GM12878 (cell line): ENCODE data around the gene GFPT1. TPM values are rescaled to one million over a fixed set of nuclear protein-coding genes. Genes with fewer than 3 reads are reported as not detected.

Source experiments
- ATAC-seq: fragments of 200-7000 bp; cut with Tn5 transposase; 3 replicates; pipeline ENCODE4 v1.9.1; 2020; ENCODE audit warnings: mild to moderate bottlenecking, moderate library complexity
- BruUV-seq: library from RNA; stranded (reverse); fragments of 400-500 nt; replicated peaks from 2 replicates; lab custom pipeline; 2021; lab: Mats Ljungman, UMichigan
- CTCF ChIA-PET: fragments of 300-600 bp; sonication (Branson Sonifier 250); formaldehyde crosslinking; extraction: SDS; loops from one replicate; lab custom pipeline; 2021; ENCODE audit warnings: inconsistent platforms; lab: Yijun Ruan, JAX
- POLR2A ChIA-PET: fragments of 350-600 bp; formaldehyde crosslinking; extraction: SDS; loops from one replicate; lab custom pipeline; 2021; ENCODE audit warnings: inconsistent platforms; lab: Charles Lee
- RAD21 ChIA-PET: fragments of 300-600 bp; sonication (Branson Sonifier 250); formaldehyde crosslinking; loops from one replicate; lab custom pipeline; 2023; ENCODE audit warnings: antibody characterized with exemption; ENCODE audit not compliant: unreplicated experiment; lab: Charles Lee
- SMC1A ChIA-PET: fragments of 300-600 bp; sonication (Branson Sonifier 250); formaldehyde crosslinking; loops from one replicate; lab custom pipeline; 2023; ENCODE audit not compliant: unreplicated experiment, uncharacterized antibody; lab: Charles Lee
- DNase-seq: peaks from one replicate; pipeline ENCODE4 v3.0.0-alpha.2; 2011; ENCODE audit warnings: low read depth, low spot score
- FAIRE-seq: peaks from 3 replicates; lab custom pipeline; 2011; peaks lifted over from hg19 to GRCh38; lab: Jason Lieb, UNC
- H2AFZ ChIP-seq: 2 replicates; pipeline ENCODE4 v1.6.0; 2011; ENCODE audit warnings: low read depth, low read length, control low read depth; ENCODE audit not compliant: control insufficient read depth
- H3K27ac ChIP-seq: 2 replicates; pipeline ENCODE4 v1.5.1; 2011; ENCODE audit warnings: control low read depth; ENCODE audit not compliant: control insufficient read depth, insufficient read depth
- H3K27me3 ChIP-seq, 2 experiments: replicated peaks in 1 of 2; 2 replicates each; pipeline versions ENCODE4 v1.6.0 to v1.6.1; 2011; ENCODE audit warnings: low read length in 1 of 2; ENCODE audit not compliant: control insufficient read depth in 2 of 2, insufficient read depth in 2 of 2
- H3K36me3 ChIP-seq, 2 experiments: 2 replicates each; pipeline ENCODE4 v1.5.1; 2011; ENCODE audit warnings: low read length in 1 of 2; ENCODE audit not compliant: control insufficient read depth in 2 of 2, insufficient read depth in 2 of 2
- H3K4me1 ChIP-seq: 2 replicates; pipeline ENCODE4 v1.6.1; 2011; ENCODE audit warnings: mild to moderate bottlenecking, low read length, moderate library complexity, mixed read lengths; ENCODE audit not compliant: control insufficient read depth, insufficient read depth
- H3K4me2 ChIP-seq: 2 replicates; pipeline ENCODE4 v1.6.0; 2011; ENCODE audit warnings: control low read depth; ENCODE audit not compliant: control insufficient read depth, insufficient read depth
- H3K4me3 ChIP-seq: fragments of 200-600 bp; sonication (generic); 2 replicates; pipeline ENCODE4 v1.5.1; 2016
- H3K79me2 ChIP-seq: 2 replicates; pipeline ENCODE4 v1.6.0; 2011; ENCODE audit warnings: low read length; ENCODE audit not compliant: control insufficient read depth, insufficient read depth
- H3K9ac ChIP-seq: 2 replicates; pipeline ENCODE4 v1.8.0; 2011; ENCODE audit warnings: low read length, control low read depth, mixed read lengths; ENCODE audit not compliant: control insufficient read depth, insufficient read depth
- H3K9me3 ChIP-seq: replicated peaks from 3 replicates; pipeline ENCODE4 v1.5.1; 2011; ENCODE audit warnings: mild to moderate bottlenecking, low read length; ENCODE audit not compliant: control insufficient read depth, insufficient read depth
- H4K20me1 ChIP-seq: 2 replicates; pipeline ENCODE4 v1.6.0; 2011; ENCODE audit not compliant: control insufficient read depth, insufficient read depth
- BHLHE40 ChIP-seq, 2 experiments: fragments of 450-650 bp in 1 of 2; IDR thresholded peaks; 2 replicates each; pipeline ENCODE4 v1.6.1; 2011 to 2017; ENCODE audit warnings: low read depth in 2 of 2, borderline replicate concordance in 1 of 2, improper control_type of control experiment in 1 of 2, low read length in 1 of 2, mild to moderate bottlenecking in 1 of 2
- EGR1 ChIP-seq, 2 experiments: IDR thresholded peaks; 1 replicate in 1 of 2; 2 replicates in 1 of 2; pipeline ENCODE4 v1.6.1; 2011 to 2012; ENCODE audit warnings: low read depth in 2 of 2, low read length in 2 of 2, borderline replicate concordance in 1 of 2, mild to moderate bottlenecking in 1 of 2, moderate library complexity in 1 of 2
- FOXM1 ChIP-seq: IDR thresholded peaks from 2 replicates; pipeline ENCODE4 v1.6.1; 2012; ENCODE audit warnings: low read depth, mild to moderate bottlenecking, inconsistent platforms, low read length, moderate library complexity
- MLLT1 ChIP-seq: fragments of 450-650 bp; IDR thresholded peaks from 2 replicates; pipeline ENCODE4 v1.6.1; 2016; ENCODE audit warnings: mild to moderate bottlenecking
- NFYB ChIP-seq: IDR thresholded peaks from 2 replicates; pipeline ENCODE4 v1.6.1; 2011; ENCODE audit warnings: low read depth, mild to moderate bottlenecking, low read length, improper control_type of control experiment, moderate library complexity; ENCODE audit not compliant: insufficient read depth
- NR2C2 ChIP-seq: IDR thresholded peaks from 2 replicates; pipeline ENCODE4 v1.6.1; 2011; ENCODE audit warnings: borderline replicate concordance, low read depth; ENCODE audit not compliant: control insufficient read depth, insufficient read length
- NR2F1 ChIP-seq: fragments of 450-650 bp; conservative IDR thresholded peaks from 2 replicates; pipeline ENCODE4 v1.6.1; 2017; ENCODE audit warnings: mild to moderate bottlenecking
- PAX5 ChIP-seq: IDR thresholded peaks from 2 replicates; pipeline ENCODE4 v1.6.1; 2011; ENCODE audit warnings: low read depth, low read length, borderline replicate concordance
- PBX3 ChIP-seq: IDR thresholded peaks from 2 replicates; pipeline ENCODE4 v1.6.1; 2011; ENCODE audit warnings: mild to moderate bottlenecking, low read depth, low read length, moderate library complexity; ENCODE audit not compliant: insufficient replicate concordance
- POLR2A ChIP-seq: IDR thresholded peaks from 2 replicates; pipeline ENCODE4 v1.6.1; 2011; ENCODE audit warnings: low read depth, mild to moderate bottlenecking, low read length
- POLR2AphosphoS5 ChIP-seq: IDR thresholded peaks from 2 replicates; pipeline ENCODE4 v1.6.1; 2011; ENCODE audit warnings: mild to moderate bottlenecking, low read length, inconsistent platforms
- POU2F2 ChIP-seq: IDR thresholded peaks from 3 replicates; pipeline ENCODE4 v1.6.1; 2011; ENCODE audit warnings: low read depth, mild to moderate bottlenecking, low read length, borderline replicate concordance
- PRDM15 ChIP-seq: fragments of 450-650 bp; formaldehyde crosslinking; IDR thresholded peaks from 2 replicates; pipeline ENCODE4 v1.4.0; 2020; ENCODE audit warnings: mild to moderate bottlenecking, moderate library complexity
- RBBP5 ChIP-seq: fragments of 200-600 bp; sonication (generic); conservative IDR thresholded peaks from 2 replicates; pipeline ENCODE4 v1.6.1; 2016
- SMC3 ChIP-seq: IDR thresholded peaks from 2 replicates; pipeline ENCODE4 v1.6.1; 2011; ENCODE audit warnings: low read length, improper control_type of control experiment, borderline replicate concordance
- STAT1 ChIP-seq: fragments of 450-650 bp; conservative IDR thresholded peaks from 2 replicates; pipeline ENCODE4 v1.6.1; 2014; ENCODE audit warnings: antibody characterized with exemption, mild to moderate bottlenecking
- USF1 ChIP-seq: IDR thresholded peaks from 2 replicates; pipeline ENCODE4 v1.6.1; 2011; ENCODE audit warnings: borderline replicate concordance, low read depth, mild to moderate bottlenecking, moderate library complexity, mixed read lengths, low read length; ENCODE audit not compliant: insufficient read depth; ENCODE audit errors: extremely low read length
- ZZZ3 ChIP-seq: IDR thresholded peaks from 2 replicates; pipeline ENCODE4 v1.6.1; 2011; ENCODE audit warnings: low read depth; ENCODE audit not compliant: control insufficient read depth, insufficient read length
- in situ Hi-C: fragments of 300-500 bp; cut with MboI; formaldehyde crosslinking; loops from 9 replicates; pipeline ENCODE4 v1.14.3; 2018; ENCODE audit warnings: mixed read lengths
- intact Hi-C: fragments of 100-400 bp; cut with micrococcal nuclease; formaldehyde crosslinking; loops from one replicate; pipeline ENCODE4 v1.14.2; 2022; ENCODE audit not compliant: unreplicated experiment
- polyA plus RNA-seq, 11 experiments: library from polyadenylated mRNA; depleted of rRNA in 4 of 11; unstranded in 6 of 11; stranded (reverse) in 5 of 11; fragments of >200 nt; fragmentation: Nextera tagmentation in 4 of 11; fragmentation: Illumina TruSeq in 1 of 11; extraction: Ambion mirVana in 4 of 11; extraction: Trizol in 1 of 11; gene quantifications; 1 replicate in 1 of 11; 2 replicates in 10 of 11; pipeline versions ENCODE4 v1.2.1 to v1.2.3, GENCODE V29; 2011 to 2016; ENCODE audit warnings: inconsistent platforms in 2 of 11, missing spikeins in 2 of 11, low read depth in 1 of 11
- total RNA-seq, 4 experiments: library from RNA; depleted of rRNA in 3 of 4; stranded (reverse); fragments of >200 nt in 3 of 4; fragmentation: Illumina TruSeq in 1 of 4; extraction: Trizol in 1 of 4; gene quantifications; 2 replicates each; pipeline versions ENCODE4 v1.2.1 to v1.2.3, GENCODE V29; 2013 to 2021

Gene GFPT1
- total and polyA plus RNA-seq, 10 of the 15 experiments (the other 5 are each of a cell fraction or from before 2014, with no cell fraction given), result 10.1 to 95.2 (median 24.5) TPM

- no peaks in the 10 kb centered on the region for H4K20me1 ChIP-seq
- TF ChIP-seq PAX5 (no peak), POLR2A (no peak), STAT1 (no peak), PRDM15 (CRISPR knock-in tag) (no peak), PBX3 (no peak), BHLHE40 (IDR thresholded peaks at IDR 0.05; ENCODE audit: borderline replicate concordance in 1 of 2, low read depth in 2 of 2, low read length in 1 of 2) (no peak), MLLT1 (no peak), FOXM1 (no peak), POU2F2 (no peak), SMC3 (no peak), ZZZ3 (no peak), POLR2AphosphoS5 (no peak), NFYB (no peak), RBBP5 (no peak), NR2F1 (no peak), EGR1 (IDR thresholded peaks at IDR 0.05; ENCODE audit: borderline replicate concordance in 1 of 2, low read depth in 2 of 2, low read length in 2 of 2) (no peak), USF1 (no peak), NR2C2 (no peak)
Observed at GRCh38 chr2:69291004-69291650, 95.9 kb downstream of the GFPT1 start.

More at GRCh38 chr2:69291004-69291650, 95.9 kb downstream of the GFPT1 start:
- H3K9me3 ChIP-seq, result no peaks in the 10 kb centered on the region
- in situ Hi-C loops (no loop called here), intact Hi-C loops (no loop called here)
- no peak overlapping the region for H3K27ac ChIP-seq
- ChIA-PET POLR2A (no interaction called here), SMC1A (interaction anchor here (1.3 kb wide), 1 partner anchor 20 kb away, joined by 3 read pairs; no protein-coding TSS in a partner anchor), RAD21 (no interaction called here), CTCF (no interaction called here)
- no peak overlapping the region for H2AFZ ChIP-seq
- ATAC-seq (no peak), DNase-seq (no peak), FAIRE-seq (no peak)
- no peaks in the 10 kb centered on the region for H3K36me3 ChIP-seq
- H3K27me3 ChIP-seq, result peaks cover 0 to 7% of the 10 kb centered on the region in 2 experiments; a peak in 1 of 4 replicates
- H3K79me2 ChIP-seq, result no peaks in the 10 kb centered on the region
- H3K4me1 ChIP-seq, result no peaks in the 10 kb centered on the region
- H3K4me2 ChIP-seq, result no peak overlapping the region
- BruUV-seq, result no TSS peak
- no peak overlapping the region for H3K9ac ChIP-seq
- H3K4me3 ChIP-seq, result no peak overlapping the region
